Mucosa of descending colon (tissue), 3 donors: ENCODE data around the gene PCSK5. TPM values are rescaled to one million over a fixed set of nuclear protein-coding genes. Genes with fewer than 3 reads are reported as not detected.

Experiments used
- ATAC-seq: fragments of 200-7000 bp; cut with Tn5 transposase; one replicate; pipeline ENCODE4 v1.9.1; 2020; ENCODE audit warnings: mild to moderate bottlenecking, moderate library complexity
- DNase-seq, 3 donors: peaks; one replicate each; pipeline ENCODE4 v3.0.0-alpha.2; 2020
- H3K36me3 ChIP-seq: fragments of 200-600 bp; one replicate; pipeline ENCODE4 v1.8.0; 2021; ENCODE audit warnings: low read depth, mild to moderate bottlenecking
- H3K4me1 ChIP-seq: fragments of 200-600 bp; one replicate; pipeline ENCODE4 v1.8.0; 2021; ENCODE audit warnings: low read depth, mild to moderate bottlenecking
- H3K4me3 ChIP-seq: fragments of 200-600 bp; one replicate; pipeline ENCODE4 v1.8.0; 2021; ENCODE audit warnings: mild to moderate bottlenecking
- H3K9me3 ChIP-seq: fragments of 200-600 bp; one replicate; pipeline ENCODE4 v1.8.0; 2021; ENCODE audit warnings: mild to moderate bottlenecking
- intact Hi-C, 2 donors: fragments of 100-400 bp; cut with DNase I in 1 of 2; cut with micrococcal nuclease in 1 of 2; formaldehyde crosslinking; loops; one replicate each; pipeline versions ENCODE4 v1.11.0 to v1.11.1; 2022; cut with DNase I, micrococcal nuclease
- total RNA-seq, 3 donors: library from RNA; stranded (reverse); fragmentation: NEBNext Ultra II Directional in 2 of 3; extraction: Animal tissue kit (Norgen Biotek cat#: 25700) in 2 of 3; gene quantifications; one replicate each; pipeline versions ENCODE4 v1.2.1 to v1.2.4, GENCODE V29; 2021 to 2023
- TF ChIP-seq, protein P1 (sequence below): fragments of 200-600 bp; IDR thresholded peaks from one replicate; pipeline ENCODE4 v1.8.0; 2022; ENCODE audit warnings: antibody characterized with exemption, mild to moderate bottlenecking
- donor health status: DM: no; HTN: no; CAD: no; lungs with moderate emphysema.
- donor health status: DM: no; HTN: no; CAD: no.
- donor health status: DM: no; HTN: yes; CAD: no.

The PCSK5 gene
- total RNA-seq, 3 donors from 2014 or later, result 44.3 to 82.0 (median 53.3) TPM

DNA sequence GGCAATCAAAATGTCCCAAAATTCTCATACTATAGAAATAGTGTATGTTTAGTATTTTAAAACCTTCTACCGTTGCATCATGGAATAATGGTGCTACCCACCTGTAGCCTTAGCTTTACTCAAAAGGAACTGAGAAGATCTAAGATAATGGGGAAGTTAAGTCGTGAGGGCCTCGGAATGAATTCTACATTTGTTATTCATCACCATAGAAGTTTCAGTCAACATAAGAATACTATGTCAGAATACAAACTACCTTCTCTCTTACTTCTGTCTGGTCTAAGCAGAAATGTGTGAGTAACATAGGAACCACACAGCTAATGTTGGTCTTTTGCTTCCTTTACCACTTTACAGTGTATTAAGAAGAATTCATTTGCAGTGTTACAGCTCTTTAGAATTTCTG, 460.5 kb downstream of the PCSK5 start:
- H3K4me3 ChIP-seq, result no peak overlapping the region
- no peaks in the 10 kb centered on the region for H3K36me3 ChIP-seq
- no peaks in the 10 kb centered on the region for H3K9me3 ChIP-seq
- DNase-seq (no peak), ATAC-seq (no peak)
- no peaks in the 10 kb centered on the region for H3K4me1 ChIP-seq
- intact Hi-C loops, result no loop called here
- TF ChIP-seq, protein P1, sequence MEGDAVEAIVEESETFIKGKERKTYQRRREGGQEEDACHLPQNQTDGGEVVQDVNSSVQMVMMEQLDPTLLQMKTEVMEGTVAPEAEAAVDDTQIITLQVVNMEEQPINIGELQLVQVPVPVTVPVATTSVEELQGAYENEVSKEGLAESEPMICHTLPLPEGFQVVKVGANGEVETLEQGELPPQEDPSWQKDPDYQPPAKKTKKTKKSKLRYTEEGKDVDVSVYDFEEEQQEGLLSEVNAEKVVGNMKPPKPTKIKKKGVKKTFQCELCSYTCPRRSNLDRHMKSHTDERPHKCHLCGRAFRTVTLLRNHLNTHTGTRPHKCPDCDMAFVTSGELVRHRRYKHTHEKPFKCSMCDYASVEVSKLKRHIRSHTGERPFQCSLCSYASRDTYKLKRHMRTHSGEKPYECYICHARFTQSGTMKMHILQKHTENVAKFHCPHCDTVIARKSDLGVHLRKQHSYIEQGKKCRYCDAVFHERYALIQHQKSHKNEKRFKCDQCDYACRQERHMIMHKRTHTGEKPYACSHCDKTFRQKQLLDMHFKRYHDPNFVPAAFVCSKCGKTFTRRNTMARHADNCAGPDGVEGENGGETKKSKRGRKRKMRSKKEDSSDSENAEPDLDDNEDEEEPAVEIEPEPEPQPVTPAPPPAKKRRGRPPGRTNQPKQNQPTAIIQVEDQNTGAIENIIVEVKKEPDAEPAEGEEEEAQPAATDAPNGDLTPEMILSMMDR, result no peak

DNA sequence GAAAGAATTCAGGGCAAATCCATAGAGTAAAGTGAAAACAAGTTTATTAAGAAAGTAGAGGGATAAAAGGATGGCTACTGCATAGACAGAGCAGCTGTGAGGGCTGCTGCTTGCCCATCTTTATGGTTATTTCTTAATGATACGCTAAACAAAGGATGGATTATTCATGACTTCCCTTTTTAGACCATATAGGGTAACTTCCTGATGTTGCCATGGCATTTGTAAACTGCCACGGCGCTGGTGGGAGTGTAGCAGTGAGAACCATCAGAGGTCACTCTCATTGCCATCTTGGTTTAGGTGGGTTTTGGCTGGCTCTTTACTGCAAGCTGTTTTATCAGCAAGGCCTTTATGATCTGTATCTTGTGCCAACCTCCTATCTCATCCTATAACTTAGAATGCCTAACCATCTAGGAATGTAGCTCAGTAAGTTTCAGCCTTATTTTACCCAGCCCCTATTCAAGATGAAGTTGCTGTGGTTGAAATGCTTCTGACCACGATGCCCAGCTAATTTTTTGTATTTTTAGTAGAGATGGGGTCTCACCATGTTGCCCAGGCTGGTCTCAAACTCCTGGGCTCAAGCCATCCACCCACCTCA, 461.6 kb downstream of the PCSK5 start:
- Histone ChIP-seq H3K4me1 (no peaks in the 10 kb centered on the region), H3K36me3 (no peaks in the 10 kb centered on the region), H3K4me3 (no peak overlapping the region), H3K9me3 (no peaks in the 10 kb centered on the region)
- TF ChIP-seq, protein P1, result no peak
- DNase-seq (no peak), ATAC-seq (no peak)
- intact Hi-C loops, result no loop called here

DNA sequence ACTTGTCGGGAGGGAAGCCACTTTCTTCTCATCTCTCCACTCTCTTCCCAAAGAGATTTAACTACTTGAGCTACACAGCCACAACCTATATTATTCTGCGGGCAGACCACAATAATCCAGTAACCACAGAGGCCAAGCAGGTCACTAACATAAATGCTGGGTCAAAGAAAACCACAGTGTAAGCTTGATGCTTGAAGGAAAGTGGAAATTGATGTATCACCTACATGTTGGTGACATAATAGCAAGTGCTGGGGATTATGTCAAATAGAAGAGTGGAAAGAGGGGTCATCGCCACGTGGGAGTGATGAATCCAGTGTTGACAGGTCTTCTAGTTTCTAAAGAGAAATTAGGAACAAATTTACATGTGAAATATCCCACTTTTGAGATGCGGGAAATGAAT, 462.8 kb downstream of the PCSK5 start:
- intact Hi-C loops, result no loop called here
- TF ChIP-seq, protein P1, result no peak
- DNase-seq (no peak), ATAC-seq (no peak)
- Histone ChIP-seq H3K9me3 (no peaks in the 10 kb centered on the region), H3K4me3 (no peak overlapping the region), H3K4me1 (no peaks in the 10 kb centered on the region), H3K36me3 (no peaks in the 10 kb centered on the region)

DNA sequence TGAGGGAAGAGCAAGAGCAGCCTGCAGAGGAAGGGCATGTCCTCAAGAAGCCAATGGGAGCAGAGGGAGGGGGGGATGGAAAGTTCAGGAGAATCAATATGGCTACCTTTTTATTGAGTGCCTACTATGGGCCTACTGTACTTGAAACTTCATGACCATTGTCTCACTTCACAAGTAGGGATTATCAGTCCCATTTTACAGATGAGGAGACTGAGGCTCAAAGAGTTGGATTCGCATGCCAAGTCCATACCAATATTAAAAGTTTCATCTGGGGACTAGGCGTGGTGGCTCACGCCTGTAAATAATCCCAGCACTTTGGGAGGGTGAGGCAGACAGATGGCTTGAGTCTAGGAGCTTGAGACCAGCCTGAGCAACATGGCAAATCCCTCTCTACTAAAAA, 463.7 kb downstream of the PCSK5 start:
- no peak for DNase-seq
- intact Hi-C loops, result no loop called here
- TF ChIP-seq, protein P1, result no peak

DNA sequence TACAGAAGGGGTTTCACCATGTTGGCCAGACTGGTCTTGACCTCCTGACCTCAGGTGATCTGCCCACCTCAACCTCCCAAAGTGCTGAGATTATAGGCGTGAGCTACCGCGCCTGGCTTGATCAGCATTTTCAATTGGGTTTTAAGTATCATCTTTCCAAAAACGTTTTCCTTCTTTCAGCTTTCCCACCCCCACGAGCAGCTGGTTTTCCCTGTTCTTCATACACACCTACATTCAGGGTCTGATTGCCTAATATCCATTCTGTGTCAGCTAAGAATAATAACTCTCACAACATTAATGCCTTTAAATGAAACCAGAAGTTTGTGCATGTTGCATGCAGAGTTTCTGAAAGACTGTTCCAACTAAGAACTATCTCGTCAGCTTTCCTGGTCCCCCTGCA, 465.4 kb downstream of the PCSK5 start:
- ATAC-seq, result no peak
- H3K36me3 ChIP-seq, result no peaks in the 10 kb centered on the region
- TF ChIP-seq, protein P1, result no peak
- DNase-seq, result no peak
- H3K4me3 ChIP-seq, result no peak overlapping the region
- no peaks in the 10 kb centered on the region for H3K9me3 ChIP-seq
- intact Hi-C loops, result no loop called here
- H3K4me1 ChIP-seq, result no peaks in the 10 kb centered on the region

More for the DNA sequence above, 463.7 kb downstream of the PCSK5 start:
- H3K9me3 ChIP-seq, result no peaks in the 10 kb centered on the region
- H3K4me1 ChIP-seq, result no peaks in the 10 kb centered on the region
- H3K4me3 ChIP-seq, result no peak overlapping the region
- no peak for ATAC-seq
- H3K36me3 ChIP-seq, result no peaks in the 10 kb centered on the region

DNA sequence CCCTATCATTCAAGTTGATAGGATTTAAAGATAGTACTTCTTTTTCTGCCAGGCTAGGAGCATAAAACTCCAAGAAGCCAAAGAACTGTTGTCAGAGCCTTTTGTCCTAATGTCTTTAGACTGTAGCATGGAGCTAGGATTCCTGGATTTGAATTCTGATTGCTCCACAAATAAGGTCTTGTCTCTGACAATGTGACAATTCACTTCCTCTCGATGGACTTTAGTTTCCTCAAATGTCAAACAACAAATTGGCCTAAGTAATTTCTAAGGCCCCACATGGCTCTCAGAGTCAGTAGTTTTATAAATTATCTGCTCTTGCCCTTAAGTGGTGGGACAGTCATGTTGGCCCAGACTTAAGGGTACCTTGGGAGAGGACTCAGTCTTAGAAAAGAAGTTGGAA, 467.1 kb downstream of the PCSK5 start:
- intact Hi-C loops, result no loop called here
- H3K4me3 ChIP-seq, result no peak overlapping the region
- H3K4me1 ChIP-seq, result peaks cover 5% of the 10 kb centered on the region
- TF ChIP-seq, protein P1, result no peak
- no peaks in the 10 kb centered on the region for H3K36me3 ChIP-seq
- no peaks in the 10 kb centered on the region for H3K9me3 ChIP-seq
- ATAC-seq (no peak), DNase-seq (no peak)
